Astrocyte (in vitro differentiated cells and primary cell): Measurements from ENCODE around the gene HPGDS. TPM values are rescaled to one million over a fixed set of nuclear protein-coding genes. Genes with fewer than 3 reads are reported as not detected.

Experiments
- DNase-seq: peaks from one replicate; pipeline ENCODE4 v3.0.0-alpha.2; 2010; ENCODE audit warnings: low read depth
- FAIRE-seq: peaks from 2 replicates; lab custom pipeline; 2011; peaks lifted over from hg19 to GRCh38; lab: Jason Lieb, UNC
- H2AFZ ChIP-seq: 2 replicates; pipeline ENCODE4 v1.6.0; 2012; ENCODE audit warnings: low read depth, low read length, inconsistent platforms
- H3K27ac ChIP-seq: 2 replicates; pipeline ENCODE4 v1.5.1; 2011; ENCODE audit warnings: low read depth, low read length, inconsistent platforms
- H3K27me3 ChIP-seq: 2 replicates; pipeline ENCODE4 v1.6.0; 2011; ENCODE audit warnings: low read length, inconsistent platforms; ENCODE audit not compliant: insufficient read depth
- H3K36me3 ChIP-seq: 2 replicates; pipeline ENCODE4 v1.5.1; 2011; ENCODE audit warnings: low read length, inconsistent platforms; ENCODE audit not compliant: insufficient read depth
- H3K4me1 ChIP-seq: 2 replicates; pipeline ENCODE4 v1.5.1; 2011; ENCODE audit warnings: low read length, inconsistent platforms; ENCODE audit not compliant: insufficient read depth
- H3K4me2 ChIP-seq: 2 replicates; pipeline ENCODE4 v1.6.0; 2012; ENCODE audit warnings: low read length, inconsistent platforms
- H3K4me3 ChIP-seq: 2 replicates; pipeline ENCODE4 v1.5.1; 2011; ENCODE audit warnings: low read depth, mild to moderate bottlenecking, low read length, inconsistent platforms; ENCODE audit not compliant: insufficient read depth
- H3K79me2 ChIP-seq: 2 replicates; pipeline ENCODE4 v1.6.0; 2012; ENCODE audit warnings: mild to moderate bottlenecking, low read length, inconsistent platforms; ENCODE audit not compliant: insufficient read depth
- H3K9ac ChIP-seq: 2 replicates; pipeline ENCODE4 v1.6.0; 2012; ENCODE audit warnings: mild to moderate bottlenecking, low read length, inconsistent platforms
- H3K9me3 ChIP-seq: 2 replicates; pipeline ENCODE4 v1.5.1; 2012; ENCODE audit warnings: low read depth, mild to moderate bottlenecking, low read length, inconsistent platforms; ENCODE audit not compliant: insufficient read depth
- H4K20me1 ChIP-seq: 2 replicates; pipeline ENCODE4 v1.6.0; 2012; ENCODE audit warnings: low read length, inconsistent platforms; ENCODE audit not compliant: insufficient read depth
- H3K27ac Mint-ChIP-seq: one replicate; pipeline ENCODE4 v1.8.0; 2021; ENCODE audit warnings: mild to moderate bottlenecking, mixed read lengths; ENCODE audit not compliant: unreplicated experiment
- H3K27me3 Mint-ChIP-seq: one replicate; pipeline ENCODE4 v1.8.0; 2021; ENCODE audit warnings: low read depth, mixed read lengths; ENCODE audit not compliant: unreplicated experiment
- H3K36me3 Mint-ChIP-seq: one replicate; pipeline ENCODE4 v1.8.0; 2021; ENCODE audit warnings: low read depth, mixed read lengths; ENCODE audit not compliant: unreplicated experiment
- H3K4me1 Mint-ChIP-seq: one replicate; pipeline ENCODE4 v1.8.0; 2021; ENCODE audit warnings: low read depth, mixed read lengths; ENCODE audit not compliant: unreplicated experiment
- H3K4me3 Mint-ChIP-seq: one replicate; pipeline ENCODE4 v1.8.0; 2021; ENCODE audit warnings: mild to moderate bottlenecking, moderate library complexity, mixed read lengths; ENCODE audit not compliant: unreplicated experiment
- H3K9me3 Mint-ChIP-seq: one replicate; pipeline ENCODE4 v1.8.0; 2021; ENCODE audit warnings: mild to moderate bottlenecking, mixed read lengths; ENCODE audit not compliant: unreplicated experiment
- EZH2 ChIP-seq: IDR thresholded peaks from 2 replicates; pipeline ENCODE4 v1.6.1; 2012; ENCODE audit warnings: mild to moderate bottlenecking, low read length, inconsistent platforms; ENCODE audit not compliant: insufficient read depth
- total RNA-seq: library from RNA; stranded (reverse); gene quantifications from 2 replicates; pipeline ENCODE4 v1.2.1, GENCODE V29; 2021
- TF ChIP-seq, protein P1 (sequence below): IDR thresholded peaks from 2 replicates; pipeline ENCODE4 v1.5.1; 2011; ENCODE audit warnings: low read depth, mild to moderate bottlenecking, inconsistent platforms, low read length, moderate library complexity; ENCODE audit not compliant: insufficient read depth

HPGDS gene
- total RNA-seq, 1 donor from 2014 or later = not detected

- Mint-ChIP-seq H3K27ac (no peak overlapping the region), H3K36me3 (no peaks in the 10 kb centered on the region)
- TF ChIP-seq, protein P1, sequence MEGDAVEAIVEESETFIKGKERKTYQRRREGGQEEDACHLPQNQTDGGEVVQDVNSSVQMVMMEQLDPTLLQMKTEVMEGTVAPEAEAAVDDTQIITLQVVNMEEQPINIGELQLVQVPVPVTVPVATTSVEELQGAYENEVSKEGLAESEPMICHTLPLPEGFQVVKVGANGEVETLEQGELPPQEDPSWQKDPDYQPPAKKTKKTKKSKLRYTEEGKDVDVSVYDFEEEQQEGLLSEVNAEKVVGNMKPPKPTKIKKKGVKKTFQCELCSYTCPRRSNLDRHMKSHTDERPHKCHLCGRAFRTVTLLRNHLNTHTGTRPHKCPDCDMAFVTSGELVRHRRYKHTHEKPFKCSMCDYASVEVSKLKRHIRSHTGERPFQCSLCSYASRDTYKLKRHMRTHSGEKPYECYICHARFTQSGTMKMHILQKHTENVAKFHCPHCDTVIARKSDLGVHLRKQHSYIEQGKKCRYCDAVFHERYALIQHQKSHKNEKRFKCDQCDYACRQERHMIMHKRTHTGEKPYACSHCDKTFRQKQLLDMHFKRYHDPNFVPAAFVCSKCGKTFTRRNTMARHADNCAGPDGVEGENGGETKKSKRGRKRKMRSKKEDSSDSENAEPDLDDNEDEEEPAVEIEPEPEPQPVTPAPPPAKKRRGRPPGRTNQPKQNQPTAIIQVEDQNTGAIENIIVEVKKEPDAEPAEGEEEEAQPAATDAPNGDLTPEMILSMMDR = no peak
- TF ChIP-seq EZH2 = no peak
Measured at GRCh38 chr4:94274912-94275311, 67.7 kb downstream of the HPGDS start.

GRCh38 chr4:94271248-94271647 lies 71.4 kb downstream of the HPGDS start:
- no peak for DNase-seq
- Histone ChIP-seq H2AFZ (no peak overlapping the region), H3K9ac (no peak overlapping the region), H3K79me2 (no peaks in the 10 kb centered on the region), H4K20me1 (no peaks in the 10 kb centered on the region), H3K9me3 (no peaks in the 10 kb centered on the region), H3K27me3 (no peaks in the 10 kb centered on the region), H3K4me1 (peaks cover 4% of the 10 kb centered on the region), H3K4me2 (no peak overlapping the region), H3K36me3 (peaks cover 13% of the 10 kb centered on the region), H3K4me3 (no peak overlapping the region), H3K27ac (no peak overlapping the region)
- no peaks in the 10 kb centered on the region for H3K4me1 Mint-ChIP-seq
- no peak for TF ChIP-seq EZH2
- TF ChIP-seq, protein P1 = no peak
- H3K9me3 Mint-ChIP-seq = no peaks in the 10 kb centered on the region
- H3K27me3 Mint-ChIP-seq = no peaks in the 10 kb centered on the region
- no peak for FAIRE-seq
- no peak overlapping the region for H3K4me3 Mint-ChIP-seq
- no peak overlapping the region for H3K27ac Mint-ChIP-seq
- no peaks in the 10 kb centered on the region for H3K36me3 Mint-ChIP-seq

More at GRCh38 chr4:94274912-94275311, 67.7 kb downstream of the HPGDS start:
- peak; percentile 89 for FAIRE-seq
- Mint-ChIP-seq H3K4me1 (no peaks in the 10 kb centered on the region), H3K27me3 (no peaks in the 10 kb centered on the region), H3K9me3 (no peaks in the 10 kb centered on the region), H3K4me3 (no peak overlapping the region)
- Histone ChIP-seq H3K79me2 (no peaks in the 10 kb centered on the region), H3K4me2 (peak overlapping the region; percentile 30), H3K4me1 (peaks cover 4% of the 10 kb centered on the region), H3K9ac (no peak overlapping the region), H4K20me1 (no peaks in the 10 kb centered on the region), H3K27ac (peak overlapping the region; percentile 49), H2AFZ (no peak overlapping the region), H3K9me3 (no peaks in the 10 kb centered on the region), H3K36me3 (peaks cover 29% of the 10 kb centered on the region), H3K4me3 (no peak overlapping the region), H3K27me3 (no peaks in the 10 kb centered on the region)
- peak; percentile 57 for DNase-seq

- no peaks in the 10 kb centered on the region for H3K9me3 Mint-ChIP-seq
- Histone ChIP-seq H3K9ac (no peak overlapping the region), H3K27ac (no peak overlapping the region), H3K79me2 (no peaks in the 10 kb centered on the region), H3K27me3 (no peaks in the 10 kb centered on the region), H2AFZ (no peak overlapping the region), H3K9me3 (no peaks in the 10 kb centered on the region), H3K36me3 (peaks cover 24% of the 10 kb centered on the region), H3K4me1 (no peaks in the 10 kb centered on the region), H3K4me2 (no peak overlapping the region), H4K20me1 (no peaks in the 10 kb centered on the region), H3K4me3 (no peak overlapping the region)
- H3K27ac Mint-ChIP-seq = no peak overlapping the region
- DNase-seq = no peak
- no peaks in the 10 kb centered on the region for H3K36me3 Mint-ChIP-seq
- H3K4me3 Mint-ChIP-seq = no peak overlapping the region
- TF ChIP-seq, protein P1 = no peak
- TF ChIP-seq EZH2 = no peak
- H3K4me1 Mint-ChIP-seq = peaks cover 4% of the 10 kb centered on the region
- H3K27me3 Mint-ChIP-seq = no peaks in the 10 kb centered on the region
- no peak for FAIRE-seq
Measured at GRCh38 chr4:94267037-94267436, 75.6 kb downstream of the HPGDS start.
